GM19468 (cell line): ENCODE results near the gene ZMYND10.

Experiments used
- ATAC-seq: cut with Tn5 transposase; IDR thresholded peaks from one replicate; pipeline ENCODE4 v1.9.1; 2021; ENCODE audit warnings: mild to moderate bottlenecking, moderate library complexity, moderate number of reproducible peaks; ENCODE audit not compliant: unreplicated experiment; ENCODE audit errors: extremely low read depth

ZMYND10 gene

DNA sequence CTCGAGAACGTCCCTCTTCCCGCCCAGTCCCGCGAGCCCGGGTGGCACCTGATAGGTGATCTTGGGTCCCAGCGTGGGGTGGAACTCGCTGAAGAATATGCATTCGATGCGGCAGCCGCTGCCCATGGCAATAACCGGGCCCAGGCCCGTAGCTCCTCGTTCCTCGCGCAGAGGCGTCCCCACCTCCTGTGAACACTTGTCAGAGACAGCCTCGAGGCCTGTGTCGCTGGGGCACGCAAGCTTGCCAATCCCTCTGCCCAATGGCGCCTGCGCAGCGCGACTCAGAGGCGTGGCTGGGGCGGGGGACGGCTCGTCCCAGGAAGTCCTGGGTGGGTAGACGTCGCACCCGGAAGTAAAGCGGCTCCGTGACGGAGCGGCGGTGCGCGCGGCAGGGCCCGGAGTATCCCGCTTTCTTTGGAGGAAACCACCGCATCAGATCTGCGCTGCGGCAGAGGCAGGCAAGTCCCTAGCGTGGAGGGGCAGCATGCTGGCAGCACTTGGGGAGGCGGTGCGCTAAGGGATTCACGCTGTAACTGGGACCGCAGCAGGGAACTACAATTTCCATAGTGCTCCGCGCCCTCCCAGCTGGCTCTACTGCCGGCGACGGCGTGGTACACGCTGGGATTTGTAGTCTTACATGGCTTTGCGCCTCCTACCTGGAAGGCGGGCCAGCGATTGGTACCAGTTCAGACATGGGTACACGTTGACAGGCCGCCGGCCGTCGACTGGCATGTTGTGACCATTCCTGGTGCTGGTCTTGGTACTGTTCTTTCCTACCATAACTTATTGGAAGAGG, 5.2 kb upstream of the ZMYND10 start, which contains the start of the genes CYB561D2 and NPRL2:
TSS of gene CYB561D2 (plus strand) at position 336 of the 796 bp plus-strand sequence. CDS start 572 bp downstream, outside the sequence.
TSS of gene NPRL2 (minus strand) at position 249 of the 796 bp plus-strand sequence. CDS start at position 126, 123 bp downstream.
- ATAC-seq, result peak; percentile 78

DNA sequence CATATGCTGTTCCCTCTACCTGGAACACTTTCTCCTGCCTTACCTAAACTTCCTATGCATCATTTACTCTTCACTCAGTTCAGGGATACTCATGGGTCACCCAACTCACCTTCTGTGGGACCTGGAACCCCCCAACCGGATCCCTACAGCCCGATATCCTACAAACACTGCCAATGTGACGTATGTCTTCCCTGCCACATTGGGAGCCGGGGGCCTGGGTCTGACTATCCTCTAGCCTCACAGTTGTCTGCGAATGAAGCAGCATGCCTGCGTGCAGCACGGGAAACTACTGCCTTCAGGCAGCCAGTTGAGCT, 4.6 kb upstream of the ZMYND10 start:
- ATAC-seq, result peak; percentile 3

DNA sequence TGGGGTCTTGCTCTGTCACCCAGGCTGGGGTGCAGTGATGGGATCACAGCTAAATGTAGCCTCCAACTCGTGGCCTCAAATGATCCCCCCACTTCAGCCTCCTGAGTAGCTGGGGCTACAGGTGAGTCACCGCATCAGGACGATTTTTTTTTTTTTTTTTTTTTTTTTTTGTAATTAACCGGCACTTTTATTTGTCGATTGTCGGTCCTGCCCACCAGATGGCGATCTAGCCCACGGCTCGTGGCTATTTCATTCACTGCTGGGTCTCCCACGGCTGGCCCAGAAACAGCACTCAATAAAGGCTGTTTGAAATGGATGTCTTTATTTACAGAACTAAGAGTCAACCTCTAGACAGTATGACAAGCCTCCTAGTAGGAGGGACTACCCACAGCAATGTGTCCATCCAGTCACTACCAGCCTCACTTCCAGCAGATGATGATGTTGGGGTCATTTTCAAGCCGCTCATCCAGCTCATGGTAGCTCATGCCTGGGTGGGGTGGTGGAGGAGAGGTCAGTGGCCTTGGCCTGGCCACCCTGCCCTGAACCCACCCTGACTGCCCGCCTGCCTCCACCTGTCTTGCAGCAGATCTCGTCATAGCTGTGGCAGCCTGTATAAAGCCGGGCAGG, 1.8 kb upstream of the ZMYND10 start:
- no peak for ATAC-seq

DNA sequence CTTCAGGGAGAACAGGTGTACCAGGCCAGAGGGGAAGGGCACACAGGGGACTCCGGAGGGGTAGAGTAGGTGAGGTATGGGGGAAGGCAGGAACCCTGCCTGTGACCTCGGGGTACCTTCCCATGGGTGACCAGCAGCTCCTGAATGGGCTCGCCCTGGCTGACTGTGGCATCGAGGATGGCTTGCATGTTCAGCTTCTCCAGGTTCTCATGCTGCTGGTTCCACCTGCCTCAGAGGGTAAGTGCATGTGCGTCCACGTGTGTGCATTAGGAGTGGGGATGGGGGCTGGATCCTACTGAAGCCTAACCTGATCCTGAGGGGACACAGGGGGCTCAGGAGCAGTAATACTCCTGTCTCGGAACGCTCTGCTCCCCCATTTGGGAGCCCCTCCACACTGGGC, 524 bp downstream of the ZMYND10 start:
- no peak for ATAC-seq

DNA sequence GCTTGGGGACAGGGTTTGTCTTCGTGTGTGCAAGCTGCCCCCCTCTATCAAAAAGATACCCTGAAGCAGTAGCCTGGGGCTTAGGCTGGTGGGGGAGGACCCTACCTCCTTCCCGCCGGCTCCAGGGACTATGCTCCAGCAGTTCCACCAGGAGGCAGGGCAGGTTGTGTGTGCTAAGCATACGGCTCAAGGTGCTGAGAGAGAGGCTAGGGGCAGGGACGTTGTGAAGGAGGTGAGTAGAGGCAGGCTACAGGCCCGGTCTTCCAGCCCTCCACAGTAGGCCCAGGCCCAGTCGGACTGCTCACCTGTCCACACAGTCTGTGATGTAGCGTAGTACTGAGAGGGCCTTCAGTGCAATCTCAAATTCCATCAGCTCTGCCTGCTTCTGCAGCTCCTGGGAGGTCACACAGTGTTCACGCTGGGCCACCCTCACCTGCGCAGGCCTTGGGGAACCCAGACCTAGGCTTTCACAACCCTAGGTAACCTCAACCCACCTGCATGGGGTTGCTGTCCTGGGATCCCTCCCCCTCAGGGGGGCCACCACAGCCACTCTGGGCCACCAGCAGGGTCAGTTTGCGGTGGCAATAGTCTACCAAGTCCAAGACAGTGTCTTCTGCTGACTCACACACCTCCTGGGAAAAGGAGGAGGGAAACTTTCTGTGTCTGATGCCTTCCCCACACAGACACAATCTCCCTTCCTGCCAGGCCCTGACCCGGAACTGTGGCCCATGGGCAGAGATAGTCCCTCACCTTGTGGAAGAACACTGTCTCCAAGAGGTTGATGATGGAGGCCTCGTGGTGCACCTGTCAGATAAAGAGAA, 2.5 kb downstream of the ZMYND10 start:
- no peak for ATAC-seq

DNA sequence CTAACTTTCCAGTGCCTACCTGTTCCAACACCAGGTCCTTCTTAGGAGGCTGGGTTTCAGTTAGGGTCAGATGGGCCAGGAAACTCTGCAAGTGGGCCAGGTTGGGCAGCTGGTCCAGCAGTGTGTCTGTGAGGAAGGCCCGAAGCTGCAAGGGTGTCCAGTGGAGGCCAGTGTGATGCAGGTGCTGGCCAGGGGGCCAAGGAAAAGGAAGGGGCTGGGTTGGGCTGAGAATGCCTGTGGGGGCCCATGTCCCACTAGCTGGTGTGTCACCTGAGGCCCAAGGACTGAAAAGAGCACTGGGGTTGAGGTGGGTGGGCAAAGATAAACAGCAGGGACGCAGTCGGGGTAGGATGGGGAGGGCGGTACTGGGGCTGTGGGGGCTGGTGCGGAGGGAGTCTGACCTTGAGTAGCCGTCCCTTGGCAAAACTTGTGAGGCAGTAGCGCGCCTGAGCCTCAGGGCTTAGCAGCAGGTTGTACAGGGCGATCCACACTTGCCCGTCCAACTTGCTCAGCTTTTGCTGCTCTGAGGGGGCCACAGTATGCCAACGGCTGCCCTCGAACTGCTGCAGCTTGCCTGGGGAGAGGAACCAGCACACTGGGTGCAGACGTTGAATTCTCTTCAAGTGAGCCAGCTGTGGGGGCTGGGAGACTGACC, 3.4 kb downstream of the ZMYND10 start:
- no peak for ATAC-seq

DNA sequence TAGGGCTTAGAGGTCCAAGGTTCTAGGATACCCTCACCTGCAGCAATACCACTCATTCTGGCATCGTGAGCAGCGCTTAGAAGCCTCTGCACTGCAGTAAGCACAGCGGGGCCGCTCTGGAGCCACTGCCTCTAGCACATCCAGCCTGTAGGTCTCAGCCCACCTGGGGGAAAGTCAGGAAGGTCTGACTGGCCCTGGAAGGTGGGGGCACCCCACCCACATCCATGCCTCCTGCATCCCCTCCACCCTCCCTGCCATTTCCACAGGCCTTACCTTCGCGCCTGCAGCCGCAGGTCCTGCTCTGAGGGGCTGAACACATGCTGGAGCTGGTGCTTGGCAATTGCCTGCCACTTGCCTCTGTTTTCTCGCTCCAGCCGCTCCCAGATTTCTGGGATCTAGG, 4.0 kb downstream of the ZMYND10 start:
- ATAC-seq, result no peak

DNA sequence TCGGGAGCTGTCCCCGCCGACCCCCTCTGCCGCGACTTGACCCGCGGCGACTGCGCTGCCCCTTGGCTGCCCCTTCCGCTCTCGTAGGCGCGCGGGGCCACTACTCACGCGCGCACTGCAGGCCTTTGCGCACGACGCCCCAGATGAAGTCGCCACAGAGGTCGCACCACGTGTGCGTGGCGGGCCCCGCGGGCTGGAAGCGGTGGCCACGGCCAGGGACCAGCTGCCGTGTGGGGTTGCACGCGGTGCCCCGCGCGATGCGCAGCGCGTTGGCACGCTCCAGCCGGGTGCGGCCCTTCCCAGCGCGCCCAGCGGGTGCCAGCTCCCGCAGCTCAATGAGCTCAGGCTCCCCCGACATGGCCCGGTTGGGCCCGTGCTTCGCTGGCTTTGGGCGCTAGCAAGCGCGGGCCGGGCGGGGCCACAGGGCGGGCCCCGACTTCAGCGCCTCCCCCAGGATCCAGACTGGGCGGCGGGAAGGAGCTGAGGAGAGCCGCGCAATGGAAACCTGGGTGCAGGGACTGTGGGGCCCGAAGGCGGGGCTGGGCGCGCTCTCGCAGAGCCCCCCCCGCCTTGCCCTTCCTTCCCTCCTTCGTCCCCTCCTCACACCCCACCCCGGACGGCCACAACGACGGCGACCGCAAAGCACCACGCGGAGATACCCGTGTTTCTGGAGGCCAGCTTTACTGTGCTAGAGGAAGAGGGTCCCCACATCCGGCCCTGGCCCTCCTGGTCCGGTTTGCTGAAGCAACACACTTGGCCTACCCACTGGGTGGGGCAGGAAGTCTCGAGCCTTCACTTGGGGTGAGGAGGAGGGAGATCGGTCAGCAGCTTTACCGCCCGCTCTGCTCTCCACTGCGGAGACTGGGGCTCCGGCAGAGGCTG, 4.8 kb downstream of the ZMYND10 start, which contains the start of gene RASSF1:
TSS of gene RASSF1 (minus strand) at position 389 of the 882 bp plus-strand sequence. CDS start at position 358, 31 bp downstream.
- ATAC-seq, result no peak

DNA sequence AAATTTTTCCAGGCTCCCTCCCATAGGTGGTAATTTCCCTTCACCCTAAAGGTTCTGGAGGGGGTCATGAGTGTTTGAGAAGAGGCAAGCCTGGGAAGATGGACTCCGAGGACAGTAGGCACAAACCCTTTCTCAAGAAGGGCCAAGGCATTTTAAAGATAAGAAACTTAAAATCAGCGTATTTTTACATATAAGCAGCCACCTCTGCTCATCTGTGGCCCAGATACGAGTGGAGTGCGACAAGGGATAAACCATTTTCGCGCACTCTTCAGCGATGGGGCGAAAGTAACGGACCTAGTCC, 5.4 kb downstream of the ZMYND10 start:
- ATAC-seq, result no peak

DNA sequence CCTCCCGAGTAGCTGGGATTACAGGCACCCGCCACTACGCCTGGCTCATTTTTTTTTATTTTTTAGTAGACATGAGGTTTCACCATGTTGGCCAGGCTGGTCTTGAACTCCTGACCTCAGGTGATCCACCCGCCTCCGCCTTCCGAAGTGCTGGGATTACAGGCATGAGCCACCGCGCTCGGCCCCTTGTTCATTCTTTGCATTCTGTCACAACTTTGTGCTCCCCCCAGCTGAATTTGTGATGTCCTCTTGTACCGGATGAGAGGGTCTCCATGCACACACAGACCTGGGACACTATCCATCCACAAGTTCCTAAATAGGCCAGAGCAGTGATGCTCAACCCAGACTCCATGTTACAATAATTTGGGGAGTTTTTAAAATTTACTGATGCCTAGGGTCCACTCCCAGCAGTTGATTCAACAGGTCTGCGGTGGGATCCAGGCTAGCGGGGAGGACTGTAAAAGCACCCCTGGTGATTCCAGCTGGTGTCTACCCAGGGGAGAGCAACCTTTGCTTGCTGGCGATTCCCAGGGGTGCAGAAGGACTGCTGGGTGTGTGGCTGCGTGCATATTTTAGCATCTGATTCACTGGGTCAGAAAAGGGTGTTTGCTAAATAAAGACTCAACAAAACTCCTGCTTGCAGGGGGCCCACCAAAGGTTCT, 5.9 kb downstream of the ZMYND10 start:
- ATAC-seq, result no peak

DNA sequence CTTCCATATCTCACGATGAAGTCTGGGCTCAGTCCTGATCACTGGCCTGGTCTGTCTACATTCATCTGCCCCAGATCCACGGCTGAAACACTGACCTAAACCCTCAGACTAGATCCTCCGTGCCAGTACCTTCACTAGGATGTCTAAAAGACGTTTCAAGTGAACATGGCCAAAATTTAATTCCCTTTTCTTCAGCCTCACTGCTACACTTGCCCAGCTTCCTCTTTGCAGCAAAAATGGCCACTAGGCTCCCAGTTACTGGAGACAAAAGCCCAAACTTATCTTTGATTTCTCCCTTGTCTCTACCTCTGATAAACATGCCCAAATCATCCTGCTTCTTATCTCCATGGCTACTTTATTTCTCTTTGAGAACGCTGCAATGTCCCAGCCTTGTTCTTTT, 6.6 kb downstream of the ZMYND10 start:
- no peak for ATAC-seq

DNA sequence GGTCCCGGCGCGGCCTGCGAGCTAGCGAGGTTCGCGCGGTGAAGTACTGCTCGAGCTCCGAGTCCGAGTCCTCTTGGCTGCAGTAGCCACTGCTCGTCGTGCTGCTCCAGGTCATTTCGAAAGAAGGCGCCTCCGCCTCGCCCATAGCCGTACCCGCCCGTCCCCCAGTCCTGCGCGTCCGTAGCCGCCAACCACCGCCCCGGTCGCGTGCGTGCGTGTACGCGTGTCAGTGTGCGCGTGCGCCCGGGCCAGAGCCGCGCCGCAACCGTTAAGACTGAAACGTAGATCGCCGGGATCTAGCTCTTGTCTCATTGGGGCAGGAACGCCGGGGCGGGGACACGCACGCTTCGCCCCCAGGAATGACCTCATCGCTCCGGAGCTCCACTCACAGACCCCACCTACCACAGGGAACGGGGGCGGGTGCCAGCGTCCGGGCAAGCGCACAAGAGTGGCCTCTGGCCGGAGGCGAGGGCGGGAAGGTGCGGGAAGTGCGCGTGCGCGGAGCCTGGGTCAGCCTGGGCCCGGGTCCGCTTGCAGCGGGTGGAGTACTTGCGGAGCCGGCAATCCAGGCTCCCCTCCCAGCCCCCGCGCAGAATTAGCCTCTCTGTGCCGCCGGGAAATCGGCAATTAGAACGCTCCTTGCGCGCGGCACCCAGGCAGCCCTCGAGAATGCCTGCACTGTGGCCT, 8.2 kb downstream of the ZMYND10 start:
- ATAC-seq, result peak; percentile 64

DNA sequence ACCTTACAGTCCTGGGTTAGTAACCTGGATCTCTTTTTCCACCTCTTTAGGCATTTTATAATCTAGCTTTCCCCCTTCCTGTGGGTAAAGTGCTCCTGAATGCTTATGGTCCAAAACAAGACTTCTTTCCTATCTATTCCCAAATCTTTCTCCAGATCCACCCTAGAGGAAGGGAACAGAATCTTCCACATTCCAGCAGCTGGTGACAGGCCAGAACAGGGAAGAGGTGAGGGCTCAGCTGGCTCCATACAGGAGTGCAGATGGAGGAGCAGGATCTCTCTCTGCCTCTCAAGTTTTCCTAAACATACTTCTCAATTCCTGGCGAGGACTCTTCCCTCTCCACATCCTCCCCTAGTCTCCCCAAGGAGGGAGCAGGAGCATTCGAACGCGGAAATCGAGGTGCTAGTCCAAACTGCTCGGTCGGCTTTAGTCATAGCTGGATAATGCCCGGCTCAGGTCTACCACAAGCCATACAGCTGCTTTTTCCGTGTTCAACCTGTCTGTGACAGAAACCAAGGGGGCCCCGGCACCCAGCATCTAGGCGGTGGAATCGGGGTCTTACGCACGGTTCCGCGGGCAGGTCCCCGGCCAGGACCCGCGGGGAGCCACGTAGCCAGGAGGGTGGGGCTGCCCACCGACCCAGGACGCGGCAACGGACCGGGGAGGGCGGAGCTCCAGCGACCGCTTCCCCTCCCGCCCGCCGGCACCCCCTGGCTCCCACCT, 8.9 kb downstream of the ZMYND10 start:
- peak; percentile 4 for ATAC-seq

DNA sequence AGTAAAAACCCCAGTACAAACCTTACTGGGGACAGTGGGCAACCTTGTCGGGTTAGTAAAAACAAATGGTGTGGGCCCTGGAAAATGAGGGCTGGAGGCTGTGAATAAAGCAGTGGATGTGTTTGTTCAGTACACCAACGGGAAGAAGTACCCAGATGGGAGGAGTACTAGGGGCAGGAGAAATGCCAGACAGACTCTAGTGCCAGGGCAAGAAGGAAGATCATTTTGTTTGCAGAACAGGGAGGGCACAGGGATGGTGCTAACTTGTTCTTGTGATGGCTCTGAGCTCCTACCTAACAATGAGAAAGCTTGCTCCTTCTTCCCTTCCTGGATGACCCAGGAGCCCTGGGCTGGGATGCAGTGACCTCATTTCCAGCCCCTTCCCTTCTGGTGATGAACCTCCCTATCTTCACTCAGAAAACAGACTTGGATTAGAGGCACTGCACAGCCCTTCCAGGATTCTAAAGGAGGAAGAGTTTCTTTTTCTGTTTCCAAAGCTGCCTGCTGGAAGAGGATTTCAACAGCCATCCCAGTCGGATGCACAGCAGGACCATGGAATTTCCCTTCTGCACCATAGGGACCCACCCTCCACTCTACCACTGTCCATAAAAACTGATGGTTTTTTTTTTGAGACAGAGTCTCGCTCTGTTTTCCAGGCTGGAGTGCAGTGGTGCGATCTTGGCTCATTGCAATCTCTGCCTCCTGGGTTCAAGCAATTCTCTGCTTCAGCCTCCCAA, 11.0 kb downstream of the ZMYND10 start:
- ATAC-seq, result no peak

DNA sequence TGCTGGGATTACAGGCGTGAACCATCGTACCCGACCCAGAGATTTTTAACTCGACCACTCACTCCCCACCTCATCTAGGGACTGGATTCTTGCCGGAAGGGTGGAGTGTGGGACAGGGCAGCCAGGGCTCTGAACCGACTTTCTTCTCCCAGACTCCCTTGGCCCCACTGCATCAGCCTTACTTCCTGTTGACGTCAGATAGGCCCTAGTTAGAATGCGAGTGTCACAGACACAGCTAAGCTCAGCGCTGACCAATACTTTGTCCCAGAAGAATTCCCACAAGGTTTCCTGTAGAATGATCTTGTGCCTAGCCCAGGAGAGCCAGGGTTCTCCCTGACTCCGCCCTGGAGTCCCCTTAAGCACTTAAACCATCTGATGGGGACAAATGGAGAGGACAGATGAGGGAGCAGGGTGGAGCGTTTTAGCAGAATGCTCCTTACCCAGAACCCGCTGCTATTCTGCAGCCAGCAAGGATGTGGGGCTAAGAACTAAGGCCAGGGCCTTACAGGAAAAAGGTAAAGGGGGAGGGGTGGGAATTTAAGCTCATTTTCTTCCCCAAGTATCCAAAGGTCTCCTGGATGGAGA, 11.7 kb downstream of the ZMYND10 start:
- no peak for ATAC-seq

DNA sequence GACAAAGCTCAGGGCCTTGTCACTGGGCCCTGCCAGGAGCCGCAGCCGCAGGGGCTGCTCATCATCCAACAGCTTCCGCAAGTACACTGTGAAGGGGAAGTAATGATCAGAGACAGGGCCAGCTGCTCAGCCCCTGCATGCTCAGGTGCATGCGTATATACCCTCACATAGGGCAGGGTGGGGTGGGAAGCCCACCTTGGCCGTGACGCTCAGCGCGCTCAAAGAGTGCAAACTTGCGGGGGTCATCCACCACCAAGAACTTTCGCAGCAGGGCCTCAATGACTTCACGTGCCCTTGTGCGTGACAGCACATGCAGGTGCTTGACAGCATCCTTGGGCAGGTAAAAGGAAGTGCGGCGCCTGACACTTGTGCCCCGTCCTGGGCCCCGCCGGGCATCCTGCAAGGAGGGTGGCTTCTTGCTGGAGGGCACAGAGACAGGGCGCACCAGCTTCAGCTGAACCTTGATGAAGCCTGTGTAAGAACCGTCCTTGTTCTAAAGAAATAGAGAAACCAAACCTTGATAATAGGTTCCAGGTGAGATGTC, 14.1 kb downstream of the ZMYND10 start:
- ATAC-seq, result no peak

DNA sequence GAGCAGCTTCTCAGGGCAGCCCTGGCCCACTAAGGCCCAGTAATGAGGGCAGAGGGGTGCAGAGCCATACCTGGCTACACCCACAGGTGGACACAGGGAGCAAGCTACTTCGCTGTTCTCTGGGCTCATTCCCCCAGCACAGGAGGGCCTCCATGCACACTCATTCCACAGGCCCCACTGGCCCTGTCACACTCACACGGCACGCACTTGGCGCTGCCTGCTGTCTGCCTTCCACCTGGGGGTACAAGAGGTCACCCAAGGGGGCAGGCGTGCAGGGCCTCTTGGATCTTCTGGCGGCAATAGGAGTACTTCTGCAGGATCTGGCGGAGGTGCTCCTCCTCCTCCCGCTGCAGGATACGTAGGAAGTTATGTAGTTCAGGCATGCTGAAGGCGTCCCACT, 15.2 kb downstream of the ZMYND10 start:
- no peak for ATAC-seq
